Trophoblast cell (in vitro differentiated cells and primary cell): ENCODE data around the gene SURF2.

ENCODE experiments used
- DNase-seq, 2 donors: peaks; one replicate each; pipeline ENCODE4 v3.0.0-alpha.2; 2016
- H2AFZ ChIP-seq: 2 replicates; pipeline ENCODE4 v1.6.1; 2013; ENCODE audit warnings: low read length, moderate library complexity, mild to moderate bottlenecking; ENCODE audit not compliant: insufficient read depth, poor library complexity
- H2AK5ac ChIP-seq: 2 replicates; pipeline ENCODE4 v1.6.1; 2013; ENCODE audit warnings: mild to moderate bottlenecking, low read length
- H2BK120ac ChIP-seq: 2 replicates; pipeline ENCODE4 v1.6.1; 2013; ENCODE audit warnings: low read length, mild to moderate bottlenecking, moderate library complexity; ENCODE audit not compliant: insufficient read depth, poor library complexity
- H2BK12ac ChIP-seq: 2 replicates; pipeline ENCODE4 v1.6.1; 2013; ENCODE audit warnings: mild to moderate bottlenecking, low read length, moderate library complexity
- H2BK5ac ChIP-seq: 2 replicates; pipeline ENCODE4 v1.6.1; 2013; ENCODE audit warnings: low read length, low read depth, moderate library complexity, mild to moderate bottlenecking; ENCODE audit not compliant: poor library complexity
- H3K14ac ChIP-seq: 2 replicates; pipeline ENCODE4 v1.6.1; 2013; ENCODE audit warnings: mild to moderate bottlenecking, low read length
- H3K18ac ChIP-seq: 2 replicates; pipeline ENCODE4 v1.6.1; 2013; ENCODE audit warnings: mild to moderate bottlenecking, low read length
- H3K23ac ChIP-seq: 2 replicates; pipeline ENCODE4 v1.6.1; 2013; ENCODE audit warnings: low read length
- H3K27ac ChIP-seq: 2 replicates; pipeline ENCODE4 v1.5.1; 2013; ENCODE audit warnings: low read depth, mild to moderate bottlenecking, inconsistent platforms, low read length, moderate library complexity
- H3K27me3 ChIP-seq: 2 replicates; pipeline ENCODE4 v1.6.1; 2013; ENCODE audit warnings: inconsistent platforms, mild to moderate bottlenecking, low read length, moderate library complexity; ENCODE audit not compliant: insufficient read depth
- H3K36me3 ChIP-seq, 2 experiments: 1 replicate in 1 of 2; 2 replicates in 1 of 2; pipeline ENCODE4 v1.6.1; 2013; ENCODE audit warnings: low read length in 2 of 2, mild to moderate bottlenecking in 2 of 2, moderate library complexity in 1 of 2; ENCODE audit not compliant: insufficient read depth in 2 of 2, control insufficient read depth in 1 of 2
- H3K4ac ChIP-seq: 2 replicates; pipeline ENCODE4 v1.6.1; 2013; ENCODE audit warnings: low read depth, mild to moderate bottlenecking, low read length, moderate library complexity
- H3K4me1 ChIP-seq, 2 experiments: 1 replicate in 1 of 2; 2 replicates in 1 of 2; pipeline ENCODE4 v1.6.1; 2013; ENCODE audit warnings: low read length in 2 of 2, mild to moderate bottlenecking in 2 of 2, moderate library complexity in 1 of 2; ENCODE audit not compliant: insufficient read depth in 2 of 2, control insufficient read depth in 1 of 2
- H3K4me2 ChIP-seq: 2 replicates; pipeline ENCODE4 v1.6.1; 2013; ENCODE audit warnings: inconsistent platforms, mild to moderate bottlenecking, low read length, moderate library complexity
- H3K4me3 ChIP-seq: 2 replicates; pipeline ENCODE4 v1.5.1; 2013; ENCODE audit warnings: mild to moderate bottlenecking, low read depth, low read length, inconsistent platforms
- H3K79me1 ChIP-seq: one replicate; pipeline ENCODE4 v1.6.1; 2013; ENCODE audit warnings: low read length
- H3K79me2 ChIP-seq: 2 replicates; pipeline ENCODE4 v1.6.1; 2013; ENCODE audit warnings: low read length, mild to moderate bottlenecking; ENCODE audit not compliant: control insufficient read depth, insufficient read depth, poor library complexity
- H3K9ac ChIP-seq: 2 replicates; pipeline ENCODE4 v1.6.1; 2013; ENCODE audit warnings: mild to moderate bottlenecking, low read length
- H3K9me3 ChIP-seq: 2 replicates; pipeline ENCODE4 v1.6.1; 2013; ENCODE audit warnings: low read depth, mild to moderate bottlenecking, control low read depth, inconsistent platforms, low read length; ENCODE audit not compliant: insufficient read depth
- H4K12ac ChIP-seq: 2 replicates; pipeline ENCODE4 v1.6.1; 2013; ENCODE audit warnings: low read depth, mild to moderate bottlenecking, low read length, moderate library complexity
- H4K8ac ChIP-seq: 2 replicates; pipeline ENCODE4 v1.6.1; 2013; ENCODE audit warnings: low read depth, mild to moderate bottlenecking, low read length, moderate library complexity
- H4K91ac ChIP-seq: one replicate; pipeline ENCODE4 v1.6.1; 2013; ENCODE audit warnings: low read depth, mild to moderate bottlenecking, low read length, moderate library complexity
- WGBS: extraction: QIAGEN DNeasy Blood & Tissue Kit; methylation state at CpG from one replicate; pipeline ENCODE4 v1.1.7; 2013; ENCODE audit warnings: missing lambda C conversion rate; ENCODE audit not compliant: insufficient read length, insufficient coverage; ENCODE audit errors: extremely low coverage; 5-methylcytosine and 5-hydroxymethylcytosine counted together

SURF2 gene

GRCh38 chr9:133396952-133397351 lies 40.6 kb downstream of the SURF2 start:
- H3K79me2 ChIP-seq = no peaks in the 10 kb centered on the region
- H4K12ac ChIP-seq = no peak overlapping the region
- no peak for DNase-seq
- H3K4me1 ChIP-seq = no peaks in the 10 kb centered on the region
- H2BK5ac ChIP-seq = no peak overlapping the region
- H2BK12ac ChIP-seq = no peak overlapping the region
- H2AK5ac ChIP-seq = no peak overlapping the region
- H3K4me3 ChIP-seq = peak overlapping the region; percentile 1
- H2AFZ ChIP-seq = no peak overlapping the region
- no peak overlapping the region for H4K8ac ChIP-seq
- H3K27ac ChIP-seq = no peak overlapping the region
- WGBS = no CpG with 5 or more reads among the region's 14 CpGs
- no peak overlapping the region for H3K23ac ChIP-seq
- H3K4me2 ChIP-seq = no peak overlapping the region
- H3K27me3 ChIP-seq = no peaks in the 10 kb centered on the region
- H4K91ac ChIP-seq = no peak overlapping the region
- H3K18ac ChIP-seq = no peak overlapping the region
- no peak overlapping the region for H3K9ac ChIP-seq
- H2BK120ac ChIP-seq = no peak overlapping the region
- peaks cover 6% of the 10 kb centered on the region in 2 experiments for H3K36me3 ChIP-seq
- H3K4ac ChIP-seq = no peak overlapping the region
- no peak overlapping the region for H3K14ac ChIP-seq
- H3K79me1 ChIP-seq = no peaks in the 10 kb centered on the region
- H3K9me3 ChIP-seq = peaks cover 3% of the 10 kb centered on the region

GRCh38 chr9:133397370-133397769 lies 41.0 kb downstream of the SURF2 start:
- H4K91ac ChIP-seq = no peak overlapping the region
- no peak overlapping the region for H2BK120ac ChIP-seq
- no peak overlapping the region for H3K4ac ChIP-seq
- no peak overlapping the region for H4K12ac ChIP-seq
- no peaks in the 10 kb centered on the region for H3K27me3 ChIP-seq
- no peak overlapping the region for H3K18ac ChIP-seq
- no peak overlapping the region for H3K23ac ChIP-seq
- H3K9me3 ChIP-seq = peaks cover 3% of the 10 kb centered on the region
- H3K36me3 ChIP-seq = peaks cover 6 to 10% of the 10 kb centered on the region in 2 experiments
- no CpG with 5 or more reads among the region's 6 CpGs for WGBS
- no peaks in the 10 kb centered on the region for H3K79me1 ChIP-seq
- DNase-seq = no peak
- H2BK5ac ChIP-seq = no peak overlapping the region
- H3K4me1 ChIP-seq = no peaks in the 10 kb centered on the region
- no peak overlapping the region for H2AFZ ChIP-seq
- no peak overlapping the region for H3K14ac ChIP-seq
- no peak overlapping the region for H2AK5ac ChIP-seq
- no peak overlapping the region for H3K9ac ChIP-seq
- peak overlapping the region; percentile 1 for H3K4me3 ChIP-seq
- no peak overlapping the region for H4K8ac ChIP-seq
- H3K79me2 ChIP-seq = no peaks in the 10 kb centered on the region
- H3K4me2 ChIP-seq = no peak overlapping the region
- H3K27ac ChIP-seq = no peak overlapping the region
- no peak overlapping the region for H2BK12ac ChIP-seq

GRCh38 chr9:133397895-133398294 lies 41.5 kb downstream of the SURF2 start:
- no peaks in the 10 kb centered on the region for H3K79me1 ChIP-seq
- no peak overlapping the region for H3K4me2 ChIP-seq
- H3K14ac ChIP-seq = no peak overlapping the region
- H2BK120ac ChIP-seq = no peak overlapping the region
- H3K4me3 ChIP-seq = no peak overlapping the region
- no peak overlapping the region for H3K27ac ChIP-seq
- H3K4ac ChIP-seq = no peak overlapping the region
- H4K91ac ChIP-seq = no peak overlapping the region
- no peak overlapping the region for H2BK12ac ChIP-seq
- H3K27me3 ChIP-seq = no peaks in the 10 kb centered on the region
- DNase-seq = no peak
- H2AFZ ChIP-seq = no peak overlapping the region
- H4K8ac ChIP-seq = no peak overlapping the region
- WGBS = no CpG with 5 or more reads among the region's 9 CpGs
- peaks cover 3% of the 10 kb centered on the region for H3K9me3 ChIP-seq
- no peaks in the 10 kb centered on the region for H3K79me2 ChIP-seq
- H2AK5ac ChIP-seq = no peak overlapping the region
- no peak overlapping the region for H3K18ac ChIP-seq
- H2BK5ac ChIP-seq = no peak overlapping the region
- no peak overlapping the region for H4K12ac ChIP-seq
- no peaks in the 10 kb centered on the region for H3K4me1 ChIP-seq
- no peak overlapping the region for H3K23ac ChIP-seq
- no peak overlapping the region for H3K9ac ChIP-seq
- peaks cover 6 to 13% of the 10 kb centered on the region in 2 experiments for H3K36me3 ChIP-seq

- DNase-seq = no peak
- H3K4ac ChIP-seq = no peak overlapping the region
- H2BK12ac ChIP-seq = no peak overlapping the region
- no peak overlapping the region for H4K12ac ChIP-seq
- H3K79me1 ChIP-seq = no peaks in the 10 kb centered on the region
- H3K36me3 ChIP-seq = peaks cover 22 to 29% of the 10 kb centered on the region in 2 experiments
- no peak overlapping the region for H3K27ac ChIP-seq
- no peak overlapping the region for H3K9ac ChIP-seq
- no peak overlapping the region for H3K4me2 ChIP-seq
- H3K79me2 ChIP-seq = no peaks in the 10 kb centered on the region
- H3K23ac ChIP-seq = no peak overlapping the region
- H3K4me1 ChIP-seq = no peaks in the 10 kb centered on the region
- no peak overlapping the region for H4K91ac ChIP-seq
- no peak overlapping the region for H3K4me3 ChIP-seq
- no peak overlapping the region for H2AFZ ChIP-seq
- no peak overlapping the region for H2AK5ac ChIP-seq
- H2BK5ac ChIP-seq = no peak overlapping the region
- H4K8ac ChIP-seq = no peak overlapping the region
- no peaks in the 10 kb centered on the region for H3K9me3 ChIP-seq
- H3K27me3 ChIP-seq = no peaks in the 10 kb centered on the region
- no CpG with 5 or more reads among the region's 12 CpGs for WGBS
- no peak overlapping the region for H3K18ac ChIP-seq
- no peak overlapping the region for H3K14ac ChIP-seq
- no peak overlapping the region for H2BK120ac ChIP-seq
Observed at GRCh38 chr9:133400292-133400691, 43.9 kb downstream of the SURF2 start.
